K562 (cell line): Measurements from ENCODE around the gene ADGRE3. TPM values are rescaled to one million over a fixed set of nuclear protein-coding genes. Genes with fewer than 3 reads are reported as not detected.

Source experiments
- BCOR ChIP-seq: fragments of 450-650 bp; IDR thresholded peaks from 2 replicates; pipeline ENCODE4 v1.6.1; 2016
- CCAR2 ChIP-seq: fragments of 200-400 bp; formaldehyde crosslinking; IDR thresholded peaks from 2 replicates; pipeline ENCODE4 v1.6.1; 2017; ENCODE audit warnings: mild to moderate bottlenecking, low read depth, low read length
- CTBP1 ChIP-seq: fragments of 450-650 bp; IDR thresholded peaks from 2 replicates; pipeline ENCODE4 v1.6.1; 2016; ENCODE audit warnings: borderline replicate concordance
- FOXA1 ChIP-seq: fragments of 450-650 bp; IDR thresholded peaks from 2 replicates; pipeline ENCODE4 v1.6.1; 2016; ENCODE audit warnings: mild to moderate bottlenecking, borderline replicate concordance
- MTA2 ChIP-seq: fragments of 450-650 bp; IDR thresholded peaks from 2 replicates; pipeline ENCODE4 v1.6.1; 2016; ENCODE audit warnings: low read depth
- MYBL2 ChIP-seq, 2 experiments: fragments of 450-650 bp in 1 of 2; sonication (generic) in 1 of 2; formaldehyde crosslinking in 1 of 2; IDR thresholded peaks; 2 replicates each; pipeline versions ENCODE4 v1.6.1 to v1.8.1; 2017 to 2022; ENCODE audit warnings: borderline replicate concordance in 1 of 2, inconsistent platforms in 1 of 2, low read depth in 1 of 2, mild to moderate bottlenecking in 1 of 2, missing genetic modification reagents in 1 of 2, moderate library complexity in 1 of 2
- NR2C2 ChIP-seq, 2 experiments: fragments of 200-800 bp in 1 of 2; sonication (Bioruptor generic) in 1 of 2; sonication (generic) in 1 of 2; formaldehyde crosslinking in 1 of 2; IDR thresholded peaks; 2 replicates each; pipeline versions ENCODE4 v1.6.1 to v1.8.0; 2016 to 2022; ENCODE audit warnings: mild to moderate bottlenecking in 1 of 2, missing compliant biosample characterization in 1 of 2, missing genetic modification characterization in 1 of 2, missing genetic modification reagents in 1 of 2
- PTRF ChIP-seq: fragments of 450-650 bp; IDR thresholded peaks from 2 replicates; pipeline ENCODE4 v1.6.1; 2016; ENCODE audit warnings: mild to moderate bottlenecking, missing genetic modification characterization, missing compliant biosample characterization
- polyA plus RNA-seq, 8 experiments: library from polyadenylated mRNA; depleted of rRNA in 4 of 8; stranded (reverse) in 5 of 8; unstranded in 3 of 8; fragments of >200 nt; fragmentation: Nextera tagmentation in 2 of 8; fragmentation: Illumina TruSeq in 1 of 8; extraction: Ambion mirVana in 2 of 8; extraction: Trizol in 1 of 8; gene quantifications; 2 replicates each; pipeline versions ENCODE4 v1.2.1 to v1.2.3, GENCODE V29; 2011 to 2014; ENCODE audit warnings: inconsistent platforms in 1 of 8, missing spikeins in 1 of 8
- total RNA-seq, 7 experiments: library from RNA; depleted of rRNA in 6 of 7; stranded (reverse); fragments of >200 nt in 6 of 7; fragmentation: Illumina TruSeq in 2 of 7; extraction: Trizol in 2 of 7; gene quantifications; 2 replicates each; pipeline versions ENCODE4 v1.2.1 to v1.2.3, GENCODE V29; 2011 to 2021; ENCODE audit warnings: low replicate concordance in 1 of 7
- TF ChIP-seq, protein P1 (sequence below), 2 experiments: fragments of 450-650 bp in 1 of 2; sonication (generic) in 1 of 2; formaldehyde crosslinking in 1 of 2; IDR thresholded peaks; 2 replicates each; pipeline versions ENCODE4 v1.7.1 to v1.9.0; 2016 to 2022; ENCODE audit warnings: inconsistent platforms in 1 of 2, mild to moderate bottlenecking in 1 of 2, missing genetic modification reagents in 1 of 2
- TF ChIP-seq, protein P2 (sequence below): sonication (generic); formaldehyde crosslinking; IDR thresholded peaks from 2 replicates; pipeline ENCODE4 v1.4.0; 2020; ENCODE audit warnings: mild to moderate bottlenecking, missing genetic modification reagents
- TF ChIP-seq, protein P3 (sequence below): fragments of 250-450 bp; sonication (Bioruptor Pico); IDR thresholded peaks from 2 replicates; pipeline ENCODE4 v1.8.0; 2021; ENCODE audit warnings: moderate library complexity, mild to moderate bottlenecking, inconsistent platforms
- TF ChIP-seq, protein P4 (sequence below): sonication (generic); formaldehyde crosslinking; IDR thresholded peaks from 2 replicates; pipeline ENCODE4 v1.8.0; 2022; ENCODE audit warnings: missing genetic modification reagents, mild to moderate bottlenecking, borderline replicate concordance

The ADGRE3 gene
- total and polyA plus RNA-seq, 9 of the 15 experiments (the other 6 are each of a cell fraction or from before 2014, with no cell fraction given) = not detected

DNA sequence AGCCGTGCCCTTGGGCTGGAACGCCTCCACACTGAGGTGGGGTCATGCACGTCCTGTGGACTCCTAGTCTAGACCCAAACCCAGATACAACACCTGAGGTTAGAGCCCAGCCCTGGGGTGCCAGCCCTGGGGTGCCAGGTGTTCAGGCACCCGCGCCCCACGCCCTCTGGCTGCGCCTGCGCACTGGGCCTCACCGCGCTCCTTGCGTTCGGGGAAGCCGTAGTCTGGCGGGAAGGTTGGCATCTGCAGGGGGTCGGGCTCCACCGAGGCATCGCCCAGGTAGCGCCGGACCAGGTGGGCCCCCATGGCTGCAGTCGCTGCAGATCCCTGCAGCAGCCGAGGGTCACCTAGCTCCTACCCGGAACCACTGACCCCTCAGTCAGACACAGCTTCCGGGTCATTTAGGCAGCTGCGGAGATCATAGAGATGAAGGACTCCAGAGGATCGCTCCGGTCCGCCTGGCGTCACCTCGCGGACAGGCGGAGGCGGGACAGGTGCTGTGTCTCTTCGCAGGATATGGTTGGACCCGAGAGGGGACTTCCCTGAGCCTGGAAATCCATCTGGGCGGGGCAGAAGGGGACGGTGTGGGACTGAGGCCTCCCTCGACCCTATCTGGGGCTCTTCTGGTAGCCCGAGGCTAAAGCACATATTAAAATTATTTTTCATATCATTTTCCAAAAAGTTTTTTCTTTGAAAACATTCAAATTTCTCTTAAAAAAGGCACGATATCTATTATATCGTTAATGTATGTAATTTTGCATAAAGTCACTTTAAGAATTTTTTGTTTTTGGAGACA lies 102.8 kb downstream of the ADGRE3 start, which contains the start of gene NDUFB7 (continued):
- TF ChIP-seq, protein P1, sequence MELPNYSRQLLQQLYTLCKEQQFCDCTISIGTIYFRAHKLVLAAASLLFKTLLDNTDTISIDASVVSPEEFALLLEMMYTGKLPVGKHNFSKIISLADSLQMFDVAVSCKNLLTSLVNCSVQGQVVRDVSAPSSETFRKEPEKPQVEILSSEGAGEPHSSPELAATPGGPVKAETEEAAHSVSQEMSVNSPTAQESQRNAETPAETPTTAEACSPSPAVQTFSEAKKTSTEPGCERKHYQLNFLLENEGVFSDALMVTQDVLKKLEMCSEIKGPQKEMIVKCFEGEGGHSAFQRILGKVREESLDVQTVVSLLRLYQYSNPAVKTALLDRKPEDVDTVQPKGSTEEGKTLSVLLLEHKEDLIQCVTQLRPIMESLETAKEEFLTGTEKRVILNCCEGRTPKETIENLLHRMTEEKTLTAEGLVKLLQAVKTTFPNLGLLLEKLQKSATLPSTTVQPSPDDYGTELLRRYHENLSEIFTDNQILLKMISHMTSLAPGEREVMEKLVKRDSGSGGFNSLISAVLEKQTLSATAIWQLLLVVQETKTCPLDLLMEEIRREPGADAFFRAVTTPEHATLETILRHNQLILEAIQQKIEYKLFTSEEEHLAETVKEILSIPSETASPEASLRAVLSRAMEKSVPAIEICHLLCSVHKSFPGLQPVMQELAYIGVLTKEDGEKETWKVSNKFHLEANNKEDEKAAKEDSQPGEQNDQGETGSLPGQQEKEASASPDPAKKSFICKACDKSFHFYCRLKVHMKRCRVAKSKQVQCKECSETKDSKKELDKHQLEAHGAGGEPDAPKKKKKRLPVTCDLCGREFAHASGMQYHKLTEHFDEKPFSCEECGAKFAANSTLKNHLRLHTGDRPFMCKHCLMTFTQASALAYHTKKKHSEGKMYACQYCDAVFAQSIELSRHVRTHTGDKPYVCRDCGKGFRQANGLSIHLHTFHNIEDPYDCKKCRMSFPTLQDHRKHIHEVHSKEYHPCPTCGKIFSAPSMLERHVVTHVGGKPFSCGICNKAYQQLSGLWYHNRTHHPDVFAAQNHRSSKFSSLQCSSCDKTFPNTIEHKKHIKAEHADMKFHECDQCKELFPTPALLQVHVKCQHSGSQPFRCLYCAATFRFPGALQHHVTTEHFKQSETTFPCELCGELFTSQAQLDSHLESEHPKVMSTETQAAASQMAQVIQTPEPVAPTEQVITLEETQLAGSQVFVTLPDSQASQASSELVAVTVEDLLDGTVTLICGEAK (IDR thresholded peaks at IDR 0.05) = peak; percentile 99
- TF ChIP-seq, protein P1 (CRISPR knock-in tag; IDR thresholded peaks at IDR 0.05) = no peak
- TF ChIP-seq, protein P2, sequence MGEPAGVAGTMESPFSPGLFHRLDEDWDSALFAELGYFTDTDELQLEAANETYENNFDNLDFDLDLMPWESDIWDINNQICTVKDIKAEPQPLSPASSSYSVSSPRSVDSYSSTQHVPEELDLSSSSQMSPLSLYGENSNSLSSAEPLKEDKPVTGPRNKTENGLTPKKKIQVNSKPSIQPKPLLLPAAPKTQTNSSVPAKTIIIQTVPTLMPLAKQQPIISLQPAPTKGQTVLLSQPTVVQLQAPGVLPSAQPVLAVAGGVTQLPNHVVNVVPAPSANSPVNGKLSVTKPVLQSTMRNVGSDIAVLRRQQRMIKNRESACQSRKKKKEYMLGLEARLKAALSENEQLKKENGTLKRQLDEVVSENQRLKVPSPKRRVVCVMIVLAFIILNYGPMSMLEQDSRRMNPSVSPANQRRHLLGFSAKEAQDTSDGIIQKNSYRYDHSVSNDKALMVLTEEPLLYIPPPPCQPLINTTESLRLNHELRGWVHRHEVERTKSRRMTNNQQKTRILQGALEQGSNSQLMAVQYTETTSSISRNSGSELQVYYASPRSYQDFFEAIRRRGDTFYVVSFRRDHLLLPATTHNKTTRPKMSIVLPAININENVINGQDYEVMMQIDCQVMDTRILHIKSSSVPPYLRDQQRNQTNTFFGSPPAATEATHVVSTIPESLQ (CRISPR knock-in tag) = no peak
- TF ChIP-seq, protein P3, sequence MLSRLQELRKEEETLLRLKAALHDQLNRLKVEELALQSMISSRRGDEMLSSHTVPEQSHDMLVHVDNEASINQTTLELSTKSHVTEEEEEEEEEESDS = no peak
- TF ChIP-seq PTRF = no peak
- TF ChIP-seq, protein P4, sequence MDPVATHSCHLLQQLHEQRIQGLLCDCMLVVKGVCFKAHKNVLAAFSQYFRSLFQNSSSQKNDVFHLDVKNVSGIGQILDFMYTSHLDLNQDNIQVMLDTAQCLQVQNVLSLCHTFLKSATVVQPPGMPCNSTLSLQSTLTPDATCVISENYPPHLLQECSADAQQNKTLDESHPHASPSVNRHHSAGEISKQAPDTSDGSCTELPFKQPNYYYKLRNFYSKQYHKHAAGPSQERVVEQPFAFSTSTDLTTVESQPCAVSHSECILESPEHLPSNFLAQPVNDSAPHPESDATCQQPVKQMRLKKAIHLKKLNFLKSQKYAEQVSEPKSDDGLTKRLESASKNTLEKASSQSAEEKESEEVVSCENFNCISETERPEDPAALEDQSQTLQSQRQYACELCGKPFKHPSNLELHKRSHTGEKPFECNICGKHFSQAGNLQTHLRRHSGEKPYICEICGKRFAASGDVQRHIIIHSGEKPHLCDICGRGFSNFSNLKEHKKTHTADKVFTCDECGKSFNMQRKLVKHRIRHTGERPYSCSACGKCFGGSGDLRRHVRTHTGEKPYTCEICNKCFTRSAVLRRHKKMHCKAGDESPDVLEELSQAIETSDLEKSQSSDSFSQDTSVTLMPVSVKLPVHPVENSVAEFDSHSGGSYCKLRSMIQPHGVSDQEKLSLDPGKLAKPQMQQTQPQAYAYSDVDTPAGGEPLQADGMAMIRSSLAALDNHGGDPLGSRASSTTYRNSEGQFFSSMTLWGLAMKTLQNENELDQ (CRISPR knock-in tag) = no peak
- TF ChIP-seq CCAR2 = no peak
- peak; percentile 100 for TF ChIP-seq NR2C2 (CRISPR knock-in tag; IDR thresholded peaks at IDR 0.05)
- TF ChIP-seq NR2C2 (tag; IDR thresholded peaks at IDR 0.05) = peak; percentile 100
- TF ChIP-seq MTA2 = peak; percentile 86
- peak; percentile 73 for TF ChIP-seq BCOR
- no peak for TF ChIP-seq FOXA1
- TF ChIP-seq MYBL2 (IDR thresholded peaks at IDR 0.05; ENCODE audit: low read depth) = no peak
- no peak for TF ChIP-seq MYBL2 (CRISPR knock-in tag; IDR thresholded peaks at IDR 0.05; ENCODE audit: borderline replicate concordance)
- peak; percentile 86 for TF ChIP-seq CTBP1
